K562 (cell line): ENCODE results near the gene CCNY.

Source experiments
- ELF2 ChIP-seq: fragments of 250-450 bp; sonication (Bioruptor Pico); IDR thresholded peaks from 2 replicates; pipeline ENCODE4 v1.5.0; 2021; ENCODE audit warnings: mild to moderate bottlenecking
- POLR2A ChIP-seq: fragments of 450-650 bp; conservative IDR thresholded peaks from 2 replicates; pipeline ENCODE4 v1.6.1; 2016
- PTTG1 ChIP-seq: fragments of 450-650 bp; IDR thresholded peaks from 2 replicates; pipeline ENCODE4 v1.6.1; 2016; ENCODE audit warnings: low read depth, mild to moderate bottlenecking, missing genetic modification characterization, missing compliant biosample characterization
- TAF7 ChIP-seq: fragments of 450-650 bp; IDR thresholded peaks from 2 replicates; pipeline ENCODE4 v1.6.1; 2016; ENCODE audit warnings: missing genetic modification characterization, missing compliant biosample characterization
- ZNF282 ChIP-seq: sonication (generic); formaldehyde crosslinking; IDR thresholded peaks from 2 replicates; pipeline ENCODE4 v1.8.1; 2023; ENCODE audit warnings: missing genetic modification reagents
- TF ChIP-seq, protein P1 (sequence below): fragments of 200-600 bp; sonication (generic); IDR thresholded peaks from one replicate; pipeline ENCODE4 v1.6.1; 2012; ENCODE audit warnings: mild to moderate bottlenecking, low read depth, low read length, inconsistent platforms
- TF ChIP-seq, protein P2 (sequence below): fragments of 150-350 bp; IDR thresholded peaks from 2 replicates; pipeline ENCODE4 v1.6.1; 2014; ENCODE audit warnings: low read depth, mild to moderate bottlenecking, low read length, borderline replicate concordance

DNA sequence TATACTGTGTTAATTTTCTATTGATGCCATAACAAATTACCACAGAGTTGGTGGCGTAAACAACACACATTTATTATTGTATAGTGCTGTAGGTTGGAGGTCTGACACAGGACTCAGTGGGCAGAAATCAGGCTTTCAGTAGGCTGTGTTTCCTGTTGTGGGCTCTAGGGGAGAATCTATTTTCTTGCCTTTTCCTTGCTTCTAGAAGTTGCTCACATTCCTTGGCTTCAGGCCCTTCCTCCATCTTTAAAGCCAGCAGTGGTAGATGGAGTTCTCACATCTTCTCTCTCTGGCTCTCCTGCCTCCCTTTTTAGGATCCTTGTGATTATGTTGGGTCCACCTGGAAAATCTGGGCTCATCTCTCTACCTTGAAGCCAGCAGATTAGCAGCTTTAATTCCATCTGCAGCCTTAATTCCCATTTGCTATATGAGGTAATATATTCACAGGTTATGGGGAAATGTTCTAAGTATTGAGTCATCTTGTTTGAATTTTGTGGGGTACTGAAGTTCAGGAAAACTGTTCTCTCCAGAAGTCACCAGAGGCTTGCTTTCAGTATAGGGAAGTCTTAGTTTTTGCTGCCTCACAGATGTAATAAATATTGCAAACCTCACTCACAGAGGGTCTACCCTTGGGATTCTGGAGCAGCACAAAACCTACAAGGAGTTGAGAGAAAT, 38.9 kb downstream of the CCNY start:
- TF ChIP-seq PTTG1 (tag) (no peak), POLR2A (no peak), ELF2 (CRISPR knock-in tag) (no peak), TAF7 (tag) (no peak), ZNF282 (CRISPR knock-in tag) (no peak)
- TF ChIP-seq, protein P1, sequence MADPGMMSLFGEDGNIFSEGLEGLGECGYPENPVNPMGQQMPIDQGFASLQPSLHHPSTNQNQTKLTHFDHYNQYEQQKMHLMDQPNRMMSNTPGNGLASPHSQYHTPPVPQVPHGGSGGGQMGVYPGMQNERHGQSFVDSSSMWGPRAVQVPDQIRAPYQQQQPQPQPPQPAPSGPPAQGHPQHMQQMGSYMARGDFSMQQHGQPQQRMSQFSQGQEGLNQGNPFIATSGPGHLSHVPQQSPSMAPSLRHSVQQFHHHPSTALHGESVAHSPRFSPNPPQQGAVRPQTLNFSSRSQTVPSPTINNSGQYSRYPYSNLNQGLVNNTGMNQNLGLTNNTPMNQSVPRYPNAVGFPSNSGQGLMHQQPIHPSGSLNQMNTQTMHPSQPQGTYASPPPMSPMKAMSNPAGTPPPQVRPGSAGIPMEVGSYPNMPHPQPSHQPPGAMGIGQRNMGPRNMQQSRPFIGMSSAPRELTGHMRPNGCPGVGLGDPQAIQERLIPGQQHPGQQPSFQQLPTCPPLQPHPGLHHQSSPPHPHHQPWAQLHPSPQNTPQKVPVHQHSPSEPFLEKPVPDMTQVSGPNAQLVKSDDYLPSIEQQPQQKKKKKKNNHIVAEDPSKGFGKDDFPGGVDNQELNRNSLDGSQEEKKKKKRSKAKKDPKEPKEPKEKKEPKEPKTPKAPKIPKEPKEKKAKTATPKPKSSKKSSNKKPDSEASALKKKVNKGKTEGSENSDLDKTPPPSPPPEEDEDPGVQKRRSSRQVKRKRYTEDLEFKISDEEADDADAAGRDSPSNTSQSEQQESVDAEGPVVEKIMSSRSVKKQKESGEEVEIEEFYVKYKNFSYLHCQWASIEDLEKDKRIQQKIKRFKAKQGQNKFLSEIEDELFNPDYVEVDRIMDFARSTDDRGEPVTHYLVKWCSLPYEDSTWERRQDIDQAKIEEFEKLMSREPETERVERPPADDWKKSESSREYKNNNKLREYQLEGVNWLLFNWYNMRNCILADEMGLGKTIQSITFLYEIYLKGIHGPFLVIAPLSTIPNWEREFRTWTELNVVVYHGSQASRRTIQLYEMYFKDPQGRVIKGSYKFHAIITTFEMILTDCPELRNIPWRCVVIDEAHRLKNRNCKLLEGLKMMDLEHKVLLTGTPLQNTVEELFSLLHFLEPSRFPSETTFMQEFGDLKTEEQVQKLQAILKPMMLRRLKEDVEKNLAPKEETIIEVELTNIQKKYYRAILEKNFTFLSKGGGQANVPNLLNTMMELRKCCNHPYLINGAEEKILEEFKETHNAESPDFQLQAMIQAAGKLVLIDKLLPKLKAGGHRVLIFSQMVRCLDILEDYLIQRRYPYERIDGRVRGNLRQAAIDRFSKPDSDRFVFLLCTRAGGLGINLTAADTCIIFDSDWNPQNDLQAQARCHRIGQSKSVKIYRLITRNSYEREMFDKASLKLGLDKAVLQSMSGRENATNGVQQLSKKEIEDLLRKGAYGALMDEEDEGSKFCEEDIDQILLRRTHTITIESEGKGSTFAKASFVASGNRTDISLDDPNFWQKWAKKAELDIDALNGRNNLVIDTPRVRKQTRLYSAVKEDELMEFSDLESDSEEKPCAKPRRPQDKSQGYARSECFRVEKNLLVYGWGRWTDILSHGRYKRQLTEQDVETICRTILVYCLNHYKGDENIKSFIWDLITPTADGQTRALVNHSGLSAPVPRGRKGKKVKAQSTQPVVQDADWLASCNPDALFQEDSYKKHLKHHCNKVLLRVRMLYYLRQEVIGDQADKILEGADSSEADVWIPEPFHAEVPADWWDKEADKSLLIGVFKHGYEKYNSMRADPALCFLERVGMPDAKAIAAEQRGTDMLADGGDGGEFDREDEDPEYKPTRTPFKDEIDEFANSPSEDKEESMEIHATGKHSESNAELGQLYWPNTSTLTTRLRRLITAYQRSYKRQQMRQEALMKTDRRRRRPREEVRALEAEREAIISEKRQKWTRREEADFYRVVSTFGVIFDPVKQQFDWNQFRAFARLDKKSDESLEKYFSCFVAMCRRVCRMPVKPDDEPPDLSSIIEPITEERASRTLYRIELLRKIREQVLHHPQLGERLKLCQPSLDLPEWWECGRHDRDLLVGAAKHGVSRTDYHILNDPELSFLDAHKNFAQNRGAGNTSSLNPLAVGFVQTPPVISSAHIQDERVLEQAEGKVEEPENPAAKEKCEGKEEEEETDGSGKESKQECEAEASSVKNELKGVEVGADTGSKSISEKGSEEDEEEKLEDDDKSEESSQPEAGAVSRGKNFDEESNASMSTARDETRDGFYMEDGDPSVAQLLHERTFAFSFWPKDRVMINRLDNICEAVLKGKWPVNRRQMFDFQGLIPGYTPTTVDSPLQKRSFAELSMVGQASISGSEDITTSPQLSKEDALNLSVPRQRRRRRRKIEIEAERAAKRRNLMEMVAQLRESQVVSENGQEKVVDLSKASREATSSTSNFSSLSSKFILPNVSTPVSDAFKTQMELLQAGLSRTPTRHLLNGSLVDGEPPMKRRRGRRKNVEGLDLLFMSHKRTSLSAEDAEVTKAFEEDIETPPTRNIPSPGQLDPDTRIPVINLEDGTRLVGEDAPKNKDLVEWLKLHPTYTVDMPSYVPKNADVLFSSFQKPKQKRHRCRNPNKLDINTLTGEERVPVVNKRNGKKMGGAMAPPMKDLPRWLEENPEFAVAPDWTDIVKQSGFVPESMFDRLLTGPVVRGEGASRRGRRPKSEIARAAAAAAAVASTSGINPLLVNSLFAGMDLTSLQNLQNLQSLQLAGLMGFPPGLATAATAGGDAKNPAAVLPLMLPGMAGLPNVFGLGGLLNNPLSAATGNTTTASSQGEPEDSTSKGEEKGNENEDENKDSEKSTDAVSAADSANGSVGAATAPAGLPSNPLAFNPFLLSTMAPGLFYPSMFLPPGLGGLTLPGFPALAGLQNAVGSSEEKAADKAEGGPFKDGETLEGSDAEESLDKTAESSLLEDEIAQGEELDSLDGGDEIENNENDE = no peak
- TF ChIP-seq, protein P2, sequence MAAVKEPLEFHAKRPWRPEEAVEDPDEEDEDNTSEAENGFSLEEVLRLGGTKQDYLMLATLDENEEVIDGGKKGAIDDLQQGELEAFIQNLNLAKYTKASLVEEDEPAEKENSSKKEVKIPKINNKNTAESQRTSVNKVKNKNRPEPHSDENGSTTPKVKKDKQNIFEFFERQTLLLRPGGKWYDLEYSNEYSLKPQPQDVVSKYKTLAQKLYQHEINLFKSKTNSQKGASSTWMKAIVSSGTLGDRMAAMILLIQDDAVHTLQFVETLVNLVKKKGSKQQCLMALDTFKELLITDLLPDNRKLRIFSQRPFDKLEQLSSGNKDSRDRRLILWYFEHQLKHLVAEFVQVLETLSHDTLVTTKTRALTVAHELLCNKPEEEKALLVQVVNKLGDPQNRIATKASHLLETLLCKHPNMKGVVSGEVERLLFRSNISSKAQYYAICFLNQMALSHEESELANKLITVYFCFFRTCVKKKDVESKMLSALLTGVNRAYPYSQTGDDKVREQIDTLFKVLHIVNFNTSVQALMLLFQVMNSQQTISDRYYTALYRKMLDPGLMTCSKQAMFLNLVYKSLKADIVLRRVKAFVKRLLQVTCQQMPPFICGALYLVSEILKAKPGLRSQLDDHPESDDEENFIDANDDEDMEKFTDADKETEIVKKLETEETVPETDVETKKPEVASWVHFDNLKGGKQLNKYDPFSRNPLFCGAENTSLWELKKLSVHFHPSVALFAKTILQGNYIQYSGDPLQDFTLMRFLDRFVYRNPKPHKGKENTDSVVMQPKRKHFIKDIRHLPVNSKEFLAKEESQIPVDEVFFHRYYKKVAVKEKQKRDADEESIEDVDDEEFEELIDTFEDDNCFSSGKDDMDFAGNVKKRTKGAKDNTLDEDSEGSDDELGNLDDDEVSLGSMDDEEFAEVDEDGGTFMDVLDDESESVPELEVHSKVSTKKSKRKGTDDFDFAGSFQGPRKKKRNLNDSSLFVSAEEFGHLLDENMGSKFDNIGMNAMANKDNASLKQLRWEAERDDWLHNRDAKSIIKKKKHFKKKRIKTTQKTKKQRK = no peak
